HEK293 (cell line): Measurements from ENCODE around the gene BCORL1.
A peak's percentile ranks its signal among the peaks of the same experiment; 100 is the strongest.

Experiments used
- CTCF ChIA-PET: fragments of 350-600 bp; formaldehyde crosslinking; extraction: SDS; loops from one replicate; lab custom pipeline; 2021; ENCODE audit warnings: antibody characterized with exemption; lab: Yijun Ruan, JAX
- POLR2A ChIA-PET: fragments of 300-600 bp; formaldehyde crosslinking; extraction: SDS; loops from one replicate; lab custom pipeline; 2020; ENCODE audit warnings: antibody characterized with exemption, inconsistent platforms; lab: Yijun Ruan, JAX
- H3K27ac ChIP-seq: fragments of 200-500 bp; sonication (Bioruptor generic); 2 replicates; pipeline ENCODE4 v1.5.1; 2014; ENCODE audit warnings: low read depth, low read length, control low read depth, inconsistent platforms; ENCODE audit errors: extremely low read depth
- H3K36me3 ChIP-seq, 2 experiments: fragments of 200-500 bp in 1 of 2; sonication (Bioruptor generic) in 1 of 2; 1 replicate in 1 of 2; 2 replicates in 1 of 2; pipeline ENCODE4 v1.5.1; 2014 to 2017; ENCODE audit warnings: inconsistent platforms in 2 of 2, low read length in 2 of 2; ENCODE audit not compliant: control insufficient read depth in 2 of 2, insufficient read depth in 1 of 2
- H3K4me1 ChIP-seq: fragments of 200-500 bp; sonication (Bioruptor generic); 2 replicates; pipeline ENCODE4 v1.5.1; 2014; ENCODE audit warnings: mild to moderate bottlenecking, low read length, inconsistent platforms; ENCODE audit not compliant: control insufficient read depth, insufficient read depth
- H3K4me3 ChIP-seq: 2 replicates; pipeline ENCODE4 v1.5.1; 2011; ENCODE audit warnings: low read depth, mild to moderate bottlenecking, control low read depth, low read length, moderate library complexity
- H3K9me3 ChIP-seq: fragments of 200-500 bp; sonication (Bioruptor generic); 2 replicates; pipeline ENCODE4 v1.5.1; 2014; ENCODE audit warnings: low read depth, low read length, inconsistent platforms; ENCODE audit not compliant: control insufficient read depth, insufficient read depth
- AEBP2 ChIP-seq: fragments of 450-650 bp; formaldehyde crosslinking; IDR thresholded peaks from 2 replicates; pipeline ENCODE4 v1.5.1; 2016; ENCODE audit warnings: missing biosample characterization, missing genetic modification characterization, borderline replicate concordance
- PRDM2 ChIP-seq: fragments of 450-650 bp; formaldehyde crosslinking; IDR thresholded peaks from 2 replicates; pipeline ENCODE4 v1.5.1; 2016; ENCODE audit warnings: missing biosample characterization, missing genetic modification characterization, borderline replicate concordance
- SP2 ChIP-seq: fragments of 450-650 bp; formaldehyde crosslinking; IDR thresholded peaks from 2 replicates; pipeline ENCODE4 v1.5.1; 2016; ENCODE audit warnings: missing biosample characterization, missing genetic modification characterization
- SP7 ChIP-seq: fragments of 450-650 bp; formaldehyde crosslinking; IDR thresholded peaks from 2 replicates; pipeline ENCODE4 v1.5.1; 2016; ENCODE audit warnings: missing biosample characterization, missing genetic modification characterization
- ZBTB49 ChIP-seq: fragments of 450-650 bp; formaldehyde crosslinking; IDR thresholded peaks from 2 replicates; pipeline ENCODE4 v1.5.1; 2016; ENCODE audit warnings: missing biosample characterization, missing genetic modification characterization, low read depth
- ZBTB7A ChIP-seq: fragments of 450-650 bp; formaldehyde crosslinking; IDR thresholded peaks from 2 replicates; pipeline ENCODE4 v1.5.1; 2016; ENCODE audit warnings: low read depth, missing biosample characterization, missing genetic modification characterization
- ZFHX2 ChIP-seq: fragments of 450-650 bp; formaldehyde crosslinking; conservative IDR thresholded peaks from 2 replicates; pipeline ENCODE4 v1.5.1; 2016; ENCODE audit warnings: missing biosample characterization, missing genetic modification characterization
- ZNF146 ChIP-seq: fragments of 450-650 bp; formaldehyde crosslinking; IDR thresholded peaks from 2 replicates; pipeline ENCODE4 v1.5.1; 2016; ENCODE audit warnings: missing biosample characterization, missing genetic modification characterization
- ZNF157 ChIP-seq: fragments of 450-650 bp; formaldehyde crosslinking; IDR thresholded peaks from 2 replicates; pipeline ENCODE4 v1.5.1; 2016; ENCODE audit warnings: missing biosample characterization, missing genetic modification characterization
- ZNF221 ChIP-seq: fragments of 450-650 bp; formaldehyde crosslinking; IDR thresholded peaks from 2 replicates; pipeline ENCODE4 v1.5.1; 2017; ENCODE audit warnings: missing biosample characterization, missing genetic modification characterization, borderline replicate concordance
- ZNF341 ChIP-seq: fragments of 450-650 bp; formaldehyde crosslinking; IDR thresholded peaks from 2 replicates; pipeline ENCODE4; 2016; ENCODE audit warnings: low read depth, missing biosample characterization, missing genetic modification characterization
- ZNF501 ChIP-seq: fragments of 450-650 bp; formaldehyde crosslinking; IDR thresholded peaks from 2 replicates; pipeline ENCODE4 v1.5.1; 2016; ENCODE audit warnings: missing biosample characterization, missing genetic modification characterization
- ZNF513 ChIP-seq: fragments of 450-650 bp; IDR thresholded peaks from 2 replicates; pipeline ENCODE4 v1.5.1; 2018; ENCODE audit warnings: missing biosample characterization, missing genetic modification characterization
- ZNF621 ChIP-seq: fragments of 450-650 bp; formaldehyde crosslinking; IDR thresholded peaks from 2 replicates; pipeline ENCODE4 v1.5.1; 2017; ENCODE audit warnings: missing biosample characterization, missing genetic modification characterization
- ZSCAN23 ChIP-seq: fragments of 450-650 bp; formaldehyde crosslinking; IDR thresholded peaks from 2 replicates; pipeline ENCODE4 v1.5.1; 2016; ENCODE audit warnings: missing biosample characterization, missing genetic modification characterization
- TF ChIP-seq, protein P1 (sequence below): fragments of 450-650 bp; formaldehyde crosslinking; IDR thresholded peaks from 2 replicates; pipeline ENCODE4 v1.5.1; 2016; ENCODE audit warnings: missing biosample characterization, missing genetic modification characterization
- TF ChIP-seq, protein P2 (sequence below): fragments of 450-650 bp; formaldehyde crosslinking; IDR thresholded peaks from 2 replicates; pipeline ENCODE4 v1.5.0; 2017; ENCODE audit warnings: missing biosample characterization, missing genetic modification characterization, borderline replicate concordance

BCORL1 gene

DNA sequence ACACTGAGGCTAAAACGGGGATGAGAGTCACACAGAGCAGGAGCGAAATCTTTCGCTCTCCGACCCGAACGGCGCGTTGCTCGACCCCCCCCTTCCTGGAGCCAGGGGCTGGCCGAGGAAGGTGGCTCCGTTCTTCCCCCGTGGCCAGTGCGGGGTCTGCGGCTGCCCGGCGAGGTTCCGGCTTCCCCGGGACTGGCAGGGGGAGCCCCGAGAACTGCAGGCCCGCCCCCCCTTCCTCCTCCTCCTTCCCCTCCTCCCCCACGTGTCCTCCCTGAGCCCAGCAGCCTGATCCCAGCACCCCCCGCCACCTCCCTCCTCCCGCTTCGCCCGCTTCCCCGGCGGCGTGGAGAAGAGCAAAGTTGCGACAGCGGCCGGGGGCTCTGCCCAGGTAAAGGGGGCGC is 2.4 kb upstream of the BCORL1 start:
- CTCF ChIA-PET = no interaction called here
- Histone ChIP-seq H3K4me3 (no peak overlapping the region), H3K4me1 (peaks cover 6% of the 10 kb centered on the region; the same call in 1 of the 2 replicates), H3K27ac (no peak overlapping the region), H3K36me3 (no peaks in the 10 kb centered on the region), H3K9me3 (no peaks in the 10 kb centered on the region)
- TF ChIP-seq, protein P1, sequence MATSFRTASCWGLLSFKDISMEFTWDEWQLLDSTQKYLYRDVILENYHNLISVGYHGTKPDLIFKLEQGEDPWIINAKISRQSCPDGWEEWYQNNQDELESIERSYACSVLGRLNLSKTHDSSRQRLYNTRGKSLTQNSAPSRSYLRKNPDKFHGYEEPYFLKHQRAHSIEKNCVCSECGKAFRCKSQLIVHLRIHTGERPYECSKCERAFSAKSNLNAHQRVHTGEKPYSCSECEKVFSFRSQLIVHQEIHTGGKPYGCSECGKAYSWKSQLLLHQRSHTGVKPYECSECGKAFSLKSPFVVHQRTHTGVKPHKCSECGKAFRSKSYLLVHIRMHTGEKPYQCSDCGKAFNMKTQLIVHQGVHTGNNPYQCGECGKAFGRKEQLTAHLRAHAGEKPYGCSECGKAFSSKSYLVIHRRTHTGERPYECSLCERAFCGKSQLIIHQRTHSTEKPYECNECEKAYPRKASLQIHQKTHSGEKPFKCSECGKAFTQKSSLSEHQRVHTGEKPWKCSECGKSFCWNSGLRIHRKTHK (tag by site-specific recombination) = no peak
- TF ChIP-seq ZBTB7A = no peak
- no peak for TF ChIP-seq ZNF146 (tag by site-specific recombination)
- TF ChIP-seq SP7 (tag by site-specific recombination) = no peak
- TF ChIP-seq ZNF501 (tag by site-specific recombination) = no peak
- TF ChIP-seq ZNF221 (tag by site-specific recombination) = no peak
- POLR2A ChIA-PET = interaction anchor here (1.5 kb wide), 1 partner anchor 49 kb away, joined by 4 read pairs; no protein-coding TSS in a partner anchor

DNA sequence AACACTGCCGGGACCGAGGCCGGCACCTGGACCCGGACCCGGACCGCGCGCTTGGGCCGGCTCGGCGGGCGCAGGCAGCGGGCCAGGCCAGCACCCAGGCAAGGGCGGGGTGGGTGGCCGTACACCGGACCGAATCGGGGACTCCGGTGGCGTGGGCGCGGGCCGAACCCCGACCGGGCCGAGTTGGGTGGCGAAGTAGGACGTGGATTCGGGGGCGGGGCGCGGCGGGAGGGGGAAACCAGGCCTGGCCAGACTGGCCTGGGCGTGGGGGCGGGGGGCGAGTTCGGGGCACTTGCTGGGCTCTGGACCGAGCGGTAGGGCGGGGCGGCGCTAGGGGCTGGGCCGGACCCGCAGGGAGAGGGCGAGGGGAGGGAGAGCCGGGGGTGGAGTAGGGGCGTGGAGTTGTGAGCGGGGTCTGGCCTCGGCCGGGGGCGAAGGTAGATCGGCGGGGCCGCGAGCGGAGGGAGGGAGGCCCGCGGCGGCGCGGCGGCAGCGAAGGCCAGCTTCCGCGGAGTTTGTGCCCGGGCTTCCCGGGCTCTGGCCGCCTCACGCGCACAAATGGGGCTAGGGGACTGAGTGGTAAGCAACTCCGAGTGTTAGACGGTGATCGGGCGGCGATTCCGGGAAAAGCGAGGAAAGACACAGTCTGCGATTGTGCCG is 1.8 kb upstream of the BCORL1 start:
- Histone ChIP-seq H3K36me3 (no peaks in the 10 kb centered on the region), H3K4me3 (peak overlapping the region; percentile 43), H3K9me3 (no peaks in the 10 kb centered on the region), H3K4me1 (peaks cover 6% of the 10 kb centered on the region; the same call in 1 of the 2 replicates), H3K27ac (peak overlapping the region; percentile 41; the same call in 1 of the 2 replicates)
- POLR2A ChIA-PET = interaction anchor here (0.6 kb wide), 2 partner anchors 47 to 714 kb away, joined by 3 to 5 read pairs; no protein-coding TSS in a partner anchor
- CTCF ChIA-PET = interaction anchor here (0.7 kb wide), 1 partner anchor 38 kb away, joined by 3 read pairs; no protein-coding TSS in a partner anchor
- TF ChIP-seq SP2 (peak; percentile 27; the same call in 1 of the 2 replicates), ZNF341 (peak; percentile 95), ZNF157 (tag by site-specific recombination) (no peak), PRDM2 (no peak), ZSCAN23 (tag by site-specific recombination) (no peak), ZNF621 (tag by site-specific recombination) (no peak), AEBP2 (tag by site-specific recombination) (no peak), ZFHX2 (peak; percentile 32; the same call in 1 of the 2 replicates), ZNF513 (tag by site-specific recombination) (no peak), ZBTB49 (tag by site-specific recombination) (no peak)
- TF ChIP-seq, protein P2, sequence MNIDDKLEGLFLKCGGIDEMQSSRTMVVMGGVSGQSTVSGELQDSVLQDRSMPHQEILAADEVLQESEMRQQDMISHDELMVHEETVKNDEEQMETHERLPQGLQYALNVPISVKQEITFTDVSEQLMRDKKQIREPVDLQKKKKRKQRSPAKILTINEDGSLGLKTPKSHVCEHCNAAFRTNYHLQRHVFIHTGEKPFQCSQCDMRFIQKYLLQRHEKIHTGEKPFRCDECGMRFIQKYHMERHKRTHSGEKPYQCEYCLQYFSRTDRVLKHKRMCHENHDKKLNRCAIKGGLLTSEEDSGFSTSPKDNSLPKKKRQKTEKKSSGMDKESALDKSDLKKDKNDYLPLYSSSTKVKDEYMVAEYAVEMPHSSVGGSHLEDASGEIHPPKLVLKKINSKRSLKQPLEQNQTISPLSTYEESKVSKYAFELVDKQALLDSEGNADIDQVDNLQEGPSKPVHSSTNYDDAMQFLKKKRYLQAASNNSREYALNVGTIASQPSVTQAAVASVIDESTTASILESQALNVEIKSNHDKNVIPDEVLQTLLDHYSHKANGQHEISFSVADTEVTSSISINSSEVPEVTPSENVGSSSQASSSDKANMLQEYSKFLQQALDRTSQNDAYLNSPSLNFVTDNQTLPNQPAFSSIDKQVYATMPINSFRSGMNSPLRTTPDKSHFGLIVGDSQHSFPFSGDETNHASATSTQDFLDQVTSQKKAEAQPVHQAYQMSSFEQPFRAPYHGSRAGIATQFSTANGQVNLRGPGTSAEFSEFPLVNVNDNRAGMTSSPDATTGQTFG (tag by site-specific recombination) = no peak
